Neural cell (in vitro differentiated cells): ENCODE results near the gene FAM167B.

Experiments used
- CTCF ChIP-seq: fragments of 450-650 bp; IDR thresholded peaks from 2 replicates; pipeline ENCODE4 v1.5.1; 2014; ENCODE audit warnings: antibody characterized with exemption, mild to moderate bottlenecking, moderate library complexity; ENCODE audit not compliant: poor library complexity, severe bottlenecking
- POLR2AphosphoS5 ChIP-seq: IDR thresholded peaks from 2 replicates; pipeline ENCODE4 v1.6.1; 2012
- RAD21 ChIP-seq: fragments of 450-650 bp; conservative IDR thresholded peaks from 2 replicates; pipeline ENCODE4 v1.6.1; 2014; ENCODE audit warnings: antibody characterized with exemption, mild to moderate bottlenecking, moderate library complexity

GRCh38 chr1:32274646-32275340 is 27.8 kb downstream of the FAM167B start:
- TF ChIP-seq CTCF: no peak
- no peak for TF ChIP-seq POLR2AphosphoS5
- TF ChIP-seq RAD21: no peak
